Neural progenitor cell (in vitro differentiated cells): ENCODE results near the gene SMIM29.

Experiments
- CTCF ChIP-seq: fragments of 200-600 bp; sonication (generic); IDR thresholded peaks from 2 replicates; pipeline ENCODE4 v1.5.1; 2017; ENCODE audit warnings: antibody characterized with exemption, mild to moderate bottlenecking
- EZH2 ChIP-seq: fragments of 200-600 bp; sonication (generic); IDR thresholded peaks from 2 replicates; pipeline ENCODE4 v1.6.1; 2017; ENCODE audit warnings: antibody characterized with exemption, mild to moderate bottlenecking, moderate library complexity
- EZH2phosphoT487 ChIP-seq: fragments of 200-600 bp; sonication (generic); IDR thresholded peaks from 2 replicates; pipeline ENCODE4 v1.6.1; 2017; ENCODE audit warnings: antibody characterized with exemption

- TF ChIP-seq CTCF = no peak
- TF ChIP-seq EZH2phosphoT487 = no peak
- no peak for TF ChIP-seq EZH2
These were observed 25.3 kb upstream of the SMIM29 start for GRCh38 chr6:34274129-34274528.
